Mammary epithelial cell (primary cell): ENCODE results near the gene TBCCD1.

Source experiments
- EZH2 ChIP-seq: IDR thresholded peaks from 2 replicates; pipeline ENCODE4 v1.6.1; 2012; ENCODE audit warnings: low read length, inconsistent platforms, borderline replicate concordance
- TF ChIP-seq, protein P1 (sequence below), 2 donors: IDR thresholded peaks in 1 of 2; conservative IDR thresholded peaks in 1 of 2; 2 replicates each; pipeline ENCODE4 v1.5.1; 2011 to 2012; ENCODE audit warnings: inconsistent platforms in 2 of 2, low read length in 2 of 2, mild to moderate bottlenecking in 2 of 2, control low read depth in 1 of 2, low read depth in 1 of 2; ENCODE audit not compliant: insufficient read depth in 1 of 2; ENCODE audit errors: extremely low read depth in 1 of 2

DNA sequence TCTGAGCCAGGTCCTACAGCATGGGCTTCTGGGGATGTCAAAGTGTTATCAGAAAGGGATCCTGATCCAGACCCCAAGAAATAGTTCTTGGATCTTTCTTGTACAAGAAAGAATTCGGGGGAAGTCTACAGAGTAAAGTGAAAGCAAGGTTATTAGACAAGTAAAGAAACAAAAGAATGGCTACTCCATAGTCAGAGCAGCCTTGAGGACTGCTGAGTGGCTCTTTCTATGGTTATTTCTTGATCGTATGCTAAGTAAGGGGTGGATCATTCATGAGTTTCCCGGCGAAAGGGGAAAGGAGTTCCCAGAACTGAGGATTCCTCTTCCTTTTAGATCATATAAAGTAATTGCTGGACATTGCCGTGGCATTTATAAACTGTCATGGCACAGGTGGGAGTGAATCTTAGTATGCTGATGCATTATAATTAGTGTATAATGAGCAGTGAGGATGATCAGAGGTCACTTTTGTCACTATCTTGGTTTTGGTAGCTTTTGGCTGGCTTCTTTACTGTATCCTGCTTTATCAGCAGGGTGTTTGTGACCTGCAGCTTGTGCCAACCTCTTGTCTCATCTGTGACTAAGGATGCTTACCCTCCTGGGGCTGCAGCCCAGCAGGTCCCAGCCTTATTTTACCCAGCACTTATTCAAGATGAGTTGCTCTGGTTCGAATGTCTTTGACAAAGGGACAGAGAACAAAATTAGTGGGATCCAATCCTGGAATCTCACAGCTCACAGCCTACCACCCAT is 64.0 kb downstream of the TBCCD1 start:
- TF ChIP-seq, protein P1, sequence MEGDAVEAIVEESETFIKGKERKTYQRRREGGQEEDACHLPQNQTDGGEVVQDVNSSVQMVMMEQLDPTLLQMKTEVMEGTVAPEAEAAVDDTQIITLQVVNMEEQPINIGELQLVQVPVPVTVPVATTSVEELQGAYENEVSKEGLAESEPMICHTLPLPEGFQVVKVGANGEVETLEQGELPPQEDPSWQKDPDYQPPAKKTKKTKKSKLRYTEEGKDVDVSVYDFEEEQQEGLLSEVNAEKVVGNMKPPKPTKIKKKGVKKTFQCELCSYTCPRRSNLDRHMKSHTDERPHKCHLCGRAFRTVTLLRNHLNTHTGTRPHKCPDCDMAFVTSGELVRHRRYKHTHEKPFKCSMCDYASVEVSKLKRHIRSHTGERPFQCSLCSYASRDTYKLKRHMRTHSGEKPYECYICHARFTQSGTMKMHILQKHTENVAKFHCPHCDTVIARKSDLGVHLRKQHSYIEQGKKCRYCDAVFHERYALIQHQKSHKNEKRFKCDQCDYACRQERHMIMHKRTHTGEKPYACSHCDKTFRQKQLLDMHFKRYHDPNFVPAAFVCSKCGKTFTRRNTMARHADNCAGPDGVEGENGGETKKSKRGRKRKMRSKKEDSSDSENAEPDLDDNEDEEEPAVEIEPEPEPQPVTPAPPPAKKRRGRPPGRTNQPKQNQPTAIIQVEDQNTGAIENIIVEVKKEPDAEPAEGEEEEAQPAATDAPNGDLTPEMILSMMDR (conservative IDR thresholded peaks at IDR 0.05 in 1 of 2, IDR thresholded peaks at IDR 0.05 in 1 of 2; ENCODE audit: extremely low read depth in 1 of 2, insufficient read depth in 1 of 2, low read depth in 1 of 2, low read length in 2 of 2): no peak
- no peak for TF ChIP-seq EZH2
